Bronchial epithelial cell (primary cell): ENCODE data around the gene MRTFB. TPM values are rescaled to one million over a fixed set of nuclear protein-coding genes. Genes with fewer than 3 reads are reported as not detected.

Experiments
- DNase-seq: peaks from one replicate; pipeline ENCODE4 v3.0.0-alpha.2; 2010; ENCODE audit warnings: low read depth
- FAIRE-seq: peaks from 2 replicates; lab custom pipeline; 2011; peaks lifted over from hg19 to GRCh38; lab: Jason Lieb, UNC
- H3K27me3 ChIP-seq: 2 replicates; pipeline ENCODE4 v1.5.1; 2011; ENCODE audit warnings: low read length; ENCODE audit not compliant: control insufficient read depth, insufficient read depth
- H3K36me3 ChIP-seq: 2 replicates; pipeline ENCODE4 v1.5.1; 2011; ENCODE audit warnings: low read length; ENCODE audit not compliant: control insufficient read depth, insufficient read depth
- H3K4me3 ChIP-seq: 2 replicates; pipeline ENCODE4 v1.5.1; 2011; ENCODE audit warnings: mild to moderate bottlenecking, low read depth, low read length, control low read depth
- total RNA-seq: library from RNA; depleted of rRNA; stranded (reverse); fragments of >200 nt; gene quantifications from 2 replicates; pipeline ENCODE4 v1.2.1, GENCODE V29; 2014
- TF ChIP-seq, protein P1 (sequence below): IDR thresholded peaks from 2 replicates; pipeline ENCODE4 v1.5.1; 2011; ENCODE audit warnings: mild to moderate bottlenecking, moderate library complexity, low read length, control low read depth, inconsistent platforms; ENCODE audit not compliant: insufficient read depth, severe bottlenecking

MRTFB gene
- total RNA-seq, 1 donor from 2014 or later = 6.8 TPM

DNA sequence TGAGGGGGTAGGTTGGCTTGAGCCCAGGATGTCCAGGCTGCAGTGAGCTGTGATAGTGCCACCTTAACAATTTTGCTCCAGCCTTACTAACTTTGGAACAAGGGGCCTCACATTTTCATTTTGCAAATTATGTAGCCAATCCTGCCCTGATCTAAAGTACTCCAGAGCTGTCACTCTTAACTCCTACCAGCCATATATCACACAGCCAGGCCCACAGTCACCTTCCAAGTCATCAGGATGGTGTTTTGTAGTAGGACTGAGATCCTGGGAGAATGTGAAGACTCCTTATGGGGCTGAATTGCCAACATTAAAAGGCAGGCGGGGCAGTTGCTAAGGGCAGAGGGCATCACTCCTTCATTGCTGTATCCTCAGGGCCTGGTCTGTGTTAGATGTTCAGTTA is 243.0 kb downstream of the MRTFB start:
- TF ChIP-seq, protein P1, sequence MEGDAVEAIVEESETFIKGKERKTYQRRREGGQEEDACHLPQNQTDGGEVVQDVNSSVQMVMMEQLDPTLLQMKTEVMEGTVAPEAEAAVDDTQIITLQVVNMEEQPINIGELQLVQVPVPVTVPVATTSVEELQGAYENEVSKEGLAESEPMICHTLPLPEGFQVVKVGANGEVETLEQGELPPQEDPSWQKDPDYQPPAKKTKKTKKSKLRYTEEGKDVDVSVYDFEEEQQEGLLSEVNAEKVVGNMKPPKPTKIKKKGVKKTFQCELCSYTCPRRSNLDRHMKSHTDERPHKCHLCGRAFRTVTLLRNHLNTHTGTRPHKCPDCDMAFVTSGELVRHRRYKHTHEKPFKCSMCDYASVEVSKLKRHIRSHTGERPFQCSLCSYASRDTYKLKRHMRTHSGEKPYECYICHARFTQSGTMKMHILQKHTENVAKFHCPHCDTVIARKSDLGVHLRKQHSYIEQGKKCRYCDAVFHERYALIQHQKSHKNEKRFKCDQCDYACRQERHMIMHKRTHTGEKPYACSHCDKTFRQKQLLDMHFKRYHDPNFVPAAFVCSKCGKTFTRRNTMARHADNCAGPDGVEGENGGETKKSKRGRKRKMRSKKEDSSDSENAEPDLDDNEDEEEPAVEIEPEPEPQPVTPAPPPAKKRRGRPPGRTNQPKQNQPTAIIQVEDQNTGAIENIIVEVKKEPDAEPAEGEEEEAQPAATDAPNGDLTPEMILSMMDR = no peak
- DNase-seq (no peak), FAIRE-seq (no peak)
- Histone ChIP-seq H3K27me3 (no peaks in the 10 kb centered on the region), H3K36me3 (no peaks in the 10 kb centered on the region), H3K4me3 (no peak overlapping the region)

DNA sequence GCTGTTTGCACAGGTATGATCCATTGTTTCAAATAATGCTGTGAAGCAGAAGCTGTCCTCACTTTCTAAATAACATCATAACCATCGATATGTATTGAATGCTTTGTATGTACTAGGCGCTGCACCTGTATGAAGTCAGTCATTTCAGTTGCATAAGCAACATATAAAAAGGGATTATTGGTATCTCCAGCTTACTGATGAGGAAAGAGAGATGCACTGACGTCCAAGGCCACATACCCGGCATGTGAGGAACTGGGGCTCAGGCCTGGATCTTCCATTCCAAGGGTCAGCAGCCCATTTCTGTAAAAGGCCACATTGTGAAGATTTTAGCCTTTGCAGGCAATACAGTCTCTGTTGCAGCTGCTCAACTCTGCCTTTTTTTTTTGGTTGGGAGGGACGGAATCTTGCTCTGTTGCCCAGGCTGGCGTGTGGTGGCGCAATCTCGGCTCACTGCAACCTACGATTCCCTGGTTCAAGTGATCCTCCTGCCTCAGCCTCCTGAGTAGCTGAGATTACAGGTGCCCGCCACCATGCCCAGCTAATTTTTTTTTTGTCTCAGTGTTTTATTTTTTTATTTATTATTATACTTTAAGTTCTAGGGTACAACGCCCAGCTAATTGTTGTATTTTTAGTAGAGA is 244.7 kb downstream of the MRTFB start:
- FAIRE-seq = no peak
- TF ChIP-seq, protein P1 = no peak
- DNase-seq = no peak
- Histone ChIP-seq H3K36me3 (peaks cover 1% of the 10 kb centered on the region), H3K27me3 (no peaks in the 10 kb centered on the region), H3K4me3 (no peak overlapping the region)

Other genes starting within 250 kb of the MRTFB start
- gene ERCC4, start 151.2 kb upstream of the MRTFB start, total RNA-seq = 3.9 and 5.5 TPM in 2 replicates